Measurements from ENCODE around the gene CCDC110.
"Not testable (repeated sequence)": the region's sequence is repeated elsewhere in the genome, so short reads cannot be mapped to it uniquely, and the experiment has no call there.

CCDC110 gene

GRCh38 chr4:185513489-185514181 lies 42.1 kb upstream of the CCDC110 start:
- no peak for TF ChIP-seq CTCF (IDR thresholded peaks at IDR 0.05; ENCODE audit: borderline replicate concordance, control extremely low read depth, extremely low read depth, insufficient read depth, missing control alignments)
- DNase-seq (ENCODE audit: low spot score): no peak
- in situ Hi-C loops (cut with MboI; ENCODE audit: low sequenced_read_pairs, unreplicated experiment): no loop called here

- no peak for TF ChIP-seq CTCF (IDR thresholded peaks at IDR 0.05; ENCODE audit: borderline replicate concordance, control extremely low read depth, extremely low read depth, insufficient read depth, missing control alignments)
- DNase-seq (ENCODE audit: low spot score): no peak
- in situ Hi-C loops (cut with MboI; ENCODE audit: low sequenced_read_pairs, unreplicated experiment): no loop called here
Measured at GRCh38 chr4:185512516-185512915, 41.0 kb upstream of the CCDC110 start.

- DNase-seq (ENCODE audit: low spot score); in situ Hi-C loops (cut with MboI; ENCODE audit: low sequenced_read_pairs, unreplicated experiment): not testable (repeated sequence)
Measured at GRCh38 chr4:185511243-185511642, 39.7 kb upstream of the CCDC110 start.

GRCh38 chr4:185510806-185511205 lies 39.3 kb upstream of the CCDC110 start:
- in situ Hi-C loops (cut with MboI; ENCODE audit: low sequenced_read_pairs, unreplicated experiment): no loop called here
- TF ChIP-seq CTCF (IDR thresholded peaks at IDR 0.05; ENCODE audit: borderline replicate concordance, control extremely low read depth, extremely low read depth, insufficient read depth, missing control alignments): no peak
- DNase-seq (ENCODE audit: low spot score): no peak

- DNase-seq (ENCODE audit: low spot score): no peak
- no peak for TF ChIP-seq CTCF (IDR thresholded peaks at IDR 0.05; ENCODE audit: borderline replicate concordance, control extremely low read depth, extremely low read depth, insufficient read depth, missing control alignments)
- in situ Hi-C loops (cut with MboI; ENCODE audit: low sequenced_read_pairs, unreplicated experiment): no loop called here
Measured at GRCh38 chr4:185508181-185508580, 36.6 kb upstream of the CCDC110 start.

- DNase-seq (ENCODE audit: low spot score): no peak
- no peak for TF ChIP-seq CTCF (IDR thresholded peaks at IDR 0.05; ENCODE audit: borderline replicate concordance, control extremely low read depth, extremely low read depth, insufficient read depth, missing control alignments)
- in situ Hi-C loops (cut with MboI; ENCODE audit: low sequenced_read_pairs, unreplicated experiment): no loop called here
Measured at GRCh38 chr4:185506422-185506821, 34.9 kb upstream of the CCDC110 start.

GRCh38 chr4:185504098-185505047 lies 32.8 kb upstream of the CCDC110 start:
- in situ Hi-C loops (cut with MboI; ENCODE audit: low sequenced_read_pairs, unreplicated experiment): no loop called here
- no peak for DNase-seq (ENCODE audit: low spot score)
- TF ChIP-seq CTCF (IDR thresholded peaks at IDR 0.05; ENCODE audit: borderline replicate concordance, control extremely low read depth, extremely low read depth, insufficient read depth, missing control alignments): no peak

Data from GM13976 (cell line).